H1 (cell line): ENCODE measurements around the gene OCIAD1. TPM values are rescaled to one million over a fixed set of nuclear protein-coding genes. Genes with fewer than 3 reads are reported as not detected.

Source experiments
- CTCF ChIA-PET: fragments of 300-600 bp; sonication (Branson Sonifier 250); formaldehyde crosslinking; loops from one replicate; lab custom pipeline; 2021; ENCODE audit not compliant: partially characterized antibody; lab: Charles Lee
- POLR2A ChIA-PET: fragments of 300-600 bp; sonication (Branson Sonifier 250); formaldehyde crosslinking; loops from one replicate; lab custom pipeline; 2021; ENCODE audit warnings: inconsistent platforms; ENCODE audit not compliant: partially characterized antibody; lab: Charles Lee
- DNase-seq, 2 experiments: peaks; one replicate each; pipeline versions ENCODE4 v3.0.0 to v3.0.0-alpha.2; 2010 to 2022; ENCODE audit warnings: low spot score in 2 of 2, low read depth in 1 of 2, mixed read lengths in 1 of 2
- FAIRE-seq: peaks from 2 replicates; lab custom pipeline; 2011; peaks lifted over from hg19 to GRCh38; lab: Jason Lieb, UNC
- H2AFZ ChIP-seq: 2 replicates; pipeline ENCODE4 v1.8.1; 2012; ENCODE audit warnings: low read length, inconsistent platforms
- H2AK5ac ChIP-seq: 2 replicates; pipeline ENCODE4 v1.6.1; 2013; ENCODE audit warnings: low read depth, low read length
- H2BK120ac ChIP-seq: replicated peaks from 2 replicates; pipeline ENCODE3; 2013; ENCODE audit warnings: low read depth, low read length, inconsistent platforms
- H2BK12ac ChIP-seq: 2 replicates; pipeline ENCODE4 v1.6.1; 2013; ENCODE audit warnings: low read depth, low read length
- H2BK15ac ChIP-seq: 2 replicates; pipeline ENCODE4 v1.6.1; 2013; ENCODE audit warnings: low read length
- H2BK20ac ChIP-seq: 2 replicates; pipeline ENCODE4 v1.6.1; 2013; ENCODE audit warnings: low read length
- H2BK5ac ChIP-seq: 2 replicates; pipeline ENCODE4 v1.6.1; 2013; ENCODE audit warnings: low read depth, low read length
- H3K14ac ChIP-seq: 2 replicates; pipeline ENCODE4 v1.6.1; 2013; ENCODE audit warnings: inconsistent platforms; ENCODE audit not compliant: insufficient read length
- H3K18ac ChIP-seq: 2 replicates; pipeline ENCODE4 v1.6.1; 2013; ENCODE audit warnings: low read length; ENCODE audit errors: extremely low read depth
- H3K23ac ChIP-seq: 2 replicates; pipeline ENCODE4 v1.6.1; 2013; ENCODE audit warnings: inconsistent platforms; ENCODE audit not compliant: insufficient read length
- H3K23me2 ChIP-seq: 2 replicates; pipeline ENCODE4 v1.6.1; 2013; ENCODE audit warnings: low read depth, low read length
- H3K27ac ChIP-seq: 2 replicates; pipeline ENCODE4 v1.6.1; 2011; ENCODE audit warnings: low read depth, low read length, inconsistent platforms
- H3K27me3 ChIP-seq, 4 experiments: replicated peaks in 1 of 4; 1 replicate in 1 of 4; 2 replicates in 3 of 4; pipeline versions ENCODE4 v1.6.1 to v1.8.1; 2011 to 2013; ENCODE audit warnings: low read length in 3 of 4, mild to moderate bottlenecking in 3 of 4, inconsistent platforms in 2 of 4, mixed read lengths in 2 of 4, moderate library complexity in 1 of 4; ENCODE audit not compliant: control insufficient read depth in 3 of 4, insufficient read depth in 3 of 4; ENCODE audit errors: extremely low read depth in 1 of 4
- H3K36me3 ChIP-seq, 4 experiments: 2 replicates each; pipeline versions ENCODE4 v1.6.1 to v1.8.1; 2011 to 2013; ENCODE audit warnings: mild to moderate bottlenecking in 4 of 4, low read length in 3 of 4, moderate library complexity in 2 of 4, control low read depth in 1 of 4, inconsistent platforms in 1 of 4; ENCODE audit not compliant: insufficient read depth in 4 of 4, control insufficient read depth in 2 of 4
- H3K4ac ChIP-seq: replicated peaks from 2 replicates; pipeline ENCODE3; 2013; ENCODE audit warnings: low read length, low read depth, mixed read lengths, inconsistent platforms; ENCODE audit not compliant: insufficient read length
- H3K4me1 ChIP-seq, 4 experiments: replicated peaks in 1 of 4; 1 replicate in 1 of 4; 2 replicates in 3 of 4; pipeline versions ENCODE4 v1.6.1 to v1.8.1; 2011 to 2013; ENCODE audit warnings: low read length in 3 of 4, inconsistent platforms in 2 of 4, mixed read lengths in 1 of 4; ENCODE audit not compliant: insufficient read depth in 4 of 4, control insufficient read depth in 3 of 4
- H3K4me2 ChIP-seq, 2 experiments: 2 replicates each; pipeline versions ENCODE4 v1.6.1 to v1.8.1; 2011 to 2013; ENCODE audit warnings: low read depth in 2 of 2, low read length in 2 of 2, control low read depth in 1 of 2, inconsistent platforms in 1 of 2, mild to moderate bottlenecking in 1 of 2; ENCODE audit not compliant: insufficient read depth in 1 of 2
- H3K4me3 ChIP-seq, 4 experiments: fragments of 200-600, 300-600 bp in 1 of 4; sonication (generic), shearing (Covaris generic), sonication (Bioruptor Twin) in 1 of 4; 2 replicates each; pipeline versions ENCODE4 v1.5.1 to v1.8.1; 2011 to 2016; ENCODE audit warnings: low read length in 4 of 4, low read depth in 3 of 4, control low read depth in 2 of 4, inconsistent platforms in 2 of 4, mild to moderate bottlenecking in 2 of 4, mixed read lengths in 1 of 4, moderate library complexity in 1 of 4; ENCODE audit not compliant: insufficient read depth in 2 of 4; ENCODE audit errors: extremely low read depth in 1 of 4
- H3K56ac ChIP-seq: replicated peaks from 2 replicates; pipeline ENCODE3; 2013; ENCODE audit warnings: low read depth, mild to moderate bottlenecking, mixed read lengths, low read length, inconsistent platforms; ENCODE audit not compliant: insufficient read length
- H3K79me1 ChIP-seq: 2 replicates; pipeline ENCODE4 v1.6.1; 2013; ENCODE audit warnings: low read depth, low read length, control low read depth
- H3K79me2 ChIP-seq, 2 experiments: 2 replicates each; pipeline versions ENCODE4 v1.6.1 to v1.8.1; 2012 to 2013; ENCODE audit warnings: low read length in 2 of 2, mild to moderate bottlenecking in 2 of 2, inconsistent platforms in 1 of 2; ENCODE audit not compliant: insufficient read depth in 2 of 2, control insufficient read depth in 1 of 2
- H3K9ac ChIP-seq, 4 experiments: replicated peaks in 1 of 4; 1 replicate in 1 of 4; 2 replicates in 3 of 4; pipeline versions ENCODE4 v1.6.1 to v1.8.1; 2011 to 2013; ENCODE audit warnings: low read depth in 3 of 4, low read length in 3 of 4, control low read depth in 2 of 4, mild to moderate bottlenecking in 2 of 4, moderate library complexity in 2 of 4, inconsistent platforms in 1 of 4; ENCODE audit errors: extremely low read depth in 1 of 4
- H3K9me3 ChIP-seq, 2 experiments: 2 replicates each; pipeline versions ENCODE4 v1.6.1 to v1.8.1; 2012 to 2013; ENCODE audit warnings: mild to moderate bottlenecking in 2 of 2, moderate library complexity in 2 of 2, control low read depth in 1 of 2, inconsistent platforms in 1 of 2, low read depth in 1 of 2, low read length in 1 of 2, mixed read lengths in 1 of 2; ENCODE audit not compliant: insufficient read depth in 2 of 2
- H4K20me1 ChIP-seq, 2 experiments: replicated peaks in 1 of 2; 2 replicates each; pipeline versions ENCODE3 to v1.8.1; 2011 to 2013; ENCODE audit warnings: inconsistent platforms in 2 of 2, low read length in 2 of 2, mild to moderate bottlenecking in 1 of 2; ENCODE audit not compliant: insufficient read depth in 2 of 2, control insufficient read depth in 1 of 2
- H4K5ac ChIP-seq: 2 replicates; pipeline ENCODE4 v1.6.1; 2013; ENCODE audit warnings: low read length, low read depth, mixed read lengths, inconsistent platforms; ENCODE audit not compliant: insufficient read length
- H4K8ac ChIP-seq: 2 replicates; pipeline ENCODE4 v1.8.0; 2013; ENCODE audit warnings: mild to moderate bottlenecking, moderate library complexity, low read length, inconsistent platforms; ENCODE audit not compliant: insufficient read depth; ENCODE audit errors: extremely low read depth
- H4K91ac ChIP-seq: replicated peaks from 2 replicates; pipeline ENCODE3; 2013; ENCODE audit warnings: low read length, mixed read lengths, inconsistent platforms; ENCODE audit not compliant: insufficient read length
- BCL11A ChIP-seq, 2 experiments: IDR thresholded peaks; one replicate each; pipeline ENCODE4 v1.6.1; 2011; ENCODE audit warnings: low read depth in 2 of 2, low read length in 2 of 2, mild to moderate bottlenecking in 2 of 2
- POLR2A ChIP-seq, 2 experiments: IDR thresholded peaks; 1 replicate in 1 of 2; 2 replicates in 1 of 2; pipeline ENCODE4 v1.6.1; 2011; ENCODE audit warnings: low read depth in 2 of 2, low read length in 2 of 2, mild to moderate bottlenecking in 2 of 2; ENCODE audit errors: control extremely low read depth in 1 of 2
- WGBS, 2 experiments: shearing (Covaris generic) in 1 of 2; methylation state at CpG; one replicate each; pipeline versions ENCODE4 v1.1.6 to v1.1.7; 2013 to 2015; ENCODE audit warnings: low lambda C conversion rate in 2 of 2, mixed read lengths in 2 of 2, inconsistent platforms in 1 of 2, low coverage in 1 of 2, missing lambda C conversion rate in 1 of 2; ENCODE audit not compliant: insufficient replicate concordance in 2 of 2, insufficient coverage in 1 of 2, insufficient read length in 1 of 2; ENCODE audit errors: extremely low coverage in 1 of 2, missing lambda C conversion rate in 1 of 2; 5-methylcytosine and 5-hydroxymethylcytosine counted together
- polyA plus RNA-seq, 7 experiments: library from polyadenylated mRNA; depleted of rRNA in 3 of 7; stranded (reverse) in 5 of 7; unstranded in 2 of 7; fragments of >200 nt in 5 of 7; fragments of 200-250 nt in 2 of 7; gene quantifications; 1 replicate in 5 of 7; 2 replicates in 1 of 7; 4 replicates in 1 of 7; pipeline versions ENCODE4 v1.2.1 to v1.2.3, GENCODE V29; 2011 to 2013; ENCODE audit warnings: missing spikeins in 2 of 7, mixed read lengths in 2 of 7
- total RNA-seq: library from RNA; stranded (reverse); fragmentation: NEBNext Ultra II Directional; extraction: Animal tissue kit (Norgen Biotek cat#: 25700); gene quantifications from 2 replicates; pipeline ENCODE4 v1.2.1, GENCODE V29; 2021

Gene OCIAD1
- total and polyA plus RNA-seq, 2 of the 8 experiments (the other 6 are each of a cell fraction or from before 2014, with no cell fraction given): 79.9 to 163 TPM

DNA sequence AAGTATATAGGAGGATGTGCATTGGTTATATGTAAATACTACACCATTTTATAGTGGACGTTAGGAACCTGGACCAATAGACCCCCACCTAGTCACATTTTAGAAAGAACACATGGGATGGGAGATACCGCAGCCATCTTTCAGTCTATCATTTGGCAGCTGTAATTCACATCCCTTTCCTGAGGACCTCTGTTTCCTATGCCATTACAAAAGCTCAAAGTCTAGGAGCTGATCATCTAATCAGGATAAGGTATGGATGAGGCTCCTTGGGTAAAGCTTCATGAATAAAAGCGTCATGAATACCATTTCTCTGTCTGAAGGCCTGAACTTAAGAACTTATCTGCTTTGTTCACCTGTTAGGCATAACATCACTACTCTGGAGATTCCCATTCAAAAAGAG, 31.1 kb downstream of the OCIAD1 start:
- H4K91ac ChIP-seq: no peak overlapping the region
- H3K79me2 ChIP-seq: no peaks in the 10 kb centered on the region
- H3K18ac ChIP-seq: no peak overlapping the region
- no peak for TF ChIP-seq BCL11A (IDR thresholded peaks at IDR 0.05; ENCODE audit: low read depth in 2 of 2, low read length in 2 of 2)
- TF ChIP-seq POLR2A (IDR thresholded peaks at IDR 0.05; ENCODE audit: control extremely low read depth in 1 of 2, low read depth in 2 of 2, low read length in 2 of 2): 0 out of 3 replicates have a peak, but pooled peaks of 1 of the 2 experiments have one; percentile 17
- no peaks in the 10 kb centered on the region for H3K4me1 ChIP-seq
- no peaks in the 10 kb centered on the region for H3K23me2 ChIP-seq
- no peak overlapping the region for H3K4me2 ChIP-seq
- no peak overlapping the region for H2BK12ac ChIP-seq
- H3K4me3 ChIP-seq: no peak overlapping the region
- H3K27ac ChIP-seq: no peak overlapping the region
- no peaks in the 10 kb centered on the region for H3K79me1 ChIP-seq
- peaks cover 0 to 35% (median 11%) of the 10 kb centered on the region in 4 experiments; a peak in 6 of 8 replicates for H3K36me3 ChIP-seq
- DNase-seq (no peak), FAIRE-seq (no peak)
- H2AK5ac ChIP-seq: no peak overlapping the region
- H2BK15ac ChIP-seq: no peak overlapping the region
- ChIA-PET POLR2A (interaction anchor here (1.0 to 2.4 kb wide), 6 partner anchors 11 to 45 kb away, joined by 3 to 7 read pairs (median 4); partner anchors contain the start of gene OCIAD2), CTCF (interaction anchor here (1.0 kb wide), 1 partner anchor 11 kb away, joined by 3 read pairs; no protein-coding TSS in a partner anchor)
- no peak overlapping the region for H3K56ac ChIP-seq
- 81% methylated on average over 3 of the region's 3 CpGs; no CpG with 5 or more reads in 1 of the 2 experiments for WGBS, 2 experiments
- no peak overlapping the region for H3K9ac ChIP-seq
- no peak overlapping the region for H2BK5ac ChIP-seq
- H4K8ac ChIP-seq: no peak overlapping the region
- H2BK120ac ChIP-seq: no peak overlapping the region
- H2BK20ac ChIP-seq: no peak overlapping the region
- H3K27me3 ChIP-seq: no peaks in the 10 kb centered on the region
- peaks cover 0 to 2% of the 10 kb centered on the region in 2 experiments; a peak in 1 of 4 replicates for H3K9me3 ChIP-seq
- no peak overlapping the region for H3K23ac ChIP-seq
- H2AFZ ChIP-seq: no peak overlapping the region
- H3K14ac ChIP-seq: no peak overlapping the region
- H3K4ac ChIP-seq: no peak overlapping the region
- H4K20me1 ChIP-seq: peaks cover 0 to 2% of the 10 kb centered on the region in 2 experiments
- H4K5ac ChIP-seq: no peak overlapping the region
